Measurements from ENCODE around the gene GSC2. TPM values are rescaled to one million over a fixed set of nuclear protein-coding genes. Genes with fewer than 3 reads are reported as not detected.

Gene GSC2
- total and polyA plus RNA-seq, 9 of the 15 experiments (the other 6 are each of a cell fraction or from before 2014, with no cell fraction given) = not detected

GRCh38 chr22:19129871-19130270, 20.2 kb downstream of the GSC2 start:
- Histone ChIP-seq H4K20me1 (replicated peaks; ENCODE audit: control insufficient read depth, insufficient read depth, low read length) (peaks cover 21% of the 10 kb centered on the region; the same call in 1 of the 2 replicates), H3K79me2 (ENCODE audit: control insufficient read depth, insufficient read depth, low read length) (no peaks in the 10 kb centered on the region), H3K9ac (ENCODE audit: insufficient read depth in 1 of 2, low read depth in 2 of 2, low read length in 2 of 2) (peak overlapping the region in 1 of 2 experiments; percentile 39; a peak in 2 of 4 replicates), H3K9me3 (replicated peaks; ENCODE audit: control insufficient read depth, insufficient read depth, low read depth, low read length) (no peaks in the 10 kb centered on the region), H3K27me3 (ENCODE audit: control insufficient read depth in 2 of 2, insufficient read depth in 2 of 2, low read length in 2 of 2) (peaks cover 13 to 24% of the 10 kb centered on the region in 2 experiments; a peak in 4 of 5 replicates), H3K4me1 (replicated peaks in 1 of 2; ENCODE audit: control insufficient read depth in 2 of 2, insufficient read depth in 2 of 2, low read length in 2 of 2) (peaks cover 0 to 46% of the 10 kb centered on the region in 2 experiments; a peak in 2 of 5 replicates), H3K27ac (ENCODE audit: extremely low read depth, low read depth, low read length) (no peak overlapping the region), H3K4me3 (no peak overlapping the region), H3K9me1 (ENCODE audit: control insufficient read depth, insufficient read depth, low read length) (peaks cover 11% of the 10 kb centered on the region), H2AFZ (ENCODE audit: low read depth, low read length) (no peak overlapping the region), H3K36me3 (ENCODE audit: control insufficient read depth, insufficient read depth, low read length) (peaks cover 36% of the 10 kb centered on the region; the same call in 2 of the 3 replicates), H3K4me2 (ENCODE audit: insufficient read depth, low read length) (no peak overlapping the region)
- FAIRE-seq = no peak
- in situ Hi-C loops (cut with MboI) = no loop called here
- ChIA-PET POLR2A (interaction anchor here (0.6 to 4.4 kb wide), 7 partner anchors 14 to 690 kb away, joined by 3 to 38 read pairs (median 4); partner anchors contain the start of gene ESS2), CTCF (ENCODE audit: low intra/inter-chr PET ratio) (no interaction called here)
- intact Hi-C loops (cut with micrococcal nuclease) = loop anchor here (10.0 kb wide), 2 partner anchors 55 to 495 kb away; no protein-coding TSS in a partner anchor
- no peak for ATAC-seq
- TF ChIP-seq RBBP5 (IDR thresholded peaks at IDR 0.05; ENCODE audit: borderline replicate concordance, insufficient read depth, low read length, poor library complexity, severe bottlenecking) (peak; percentile 14), ZMIZ1 (IDR thresholded peaks at IDR 0.05; ENCODE audit: low read depth in 2 of 2, low read length in 2 of 2) (no peak), PHB2 (IDR thresholded peaks at IDR 0.05; ENCODE audit: low read depth) (no peak), GTF2B (IDR thresholded peaks at IDR 0.05; ENCODE audit: extremely low read depth, insufficient read length) (no peak), THAP12 (CRISPR knock-in tag; IDR thresholded peaks at IDR 0.05) (0 out of 2 replicates have a peak, but pooled peaks have one; percentile 11), POLR2G (IDR thresholded peaks at IDR 0.05; ENCODE audit: low read depth, low read length) (peak; percentile 47; the same call in 1 of the 2 replicates), RBFOX2 (IDR thresholded peaks at IDR 0.05; ENCODE audit: low read depth, low read length) (0 out of 2 replicates have a peak, but pooled peaks have one; percentile 16)
- TF ChIP-seq, protein P1, sequence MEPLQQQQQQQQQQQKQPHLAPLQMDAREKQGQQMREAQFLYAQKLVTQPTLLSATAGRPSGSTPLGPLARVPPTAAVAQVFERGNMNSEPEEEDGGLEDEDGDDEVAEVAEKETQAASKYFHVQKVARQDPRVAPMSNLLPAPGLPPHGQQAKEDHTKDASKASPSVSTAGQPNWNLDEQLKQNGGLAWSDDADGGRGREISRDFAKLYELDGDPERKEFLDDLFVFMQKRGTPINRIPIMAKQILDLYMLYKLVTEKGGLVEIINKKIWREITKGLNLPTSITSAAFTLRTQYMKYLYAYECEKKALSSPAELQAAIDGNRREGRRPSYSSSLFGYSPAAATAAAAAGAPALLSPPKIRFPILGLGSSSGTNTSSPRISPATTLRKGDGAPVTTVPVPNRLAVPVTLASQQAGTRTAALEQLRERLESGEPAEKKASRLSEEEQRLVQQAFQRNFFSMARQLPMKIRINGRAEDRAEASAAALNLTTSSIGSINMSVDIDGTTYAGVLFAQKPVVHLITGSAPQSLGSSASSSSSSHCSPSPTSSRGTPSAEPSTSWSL (CRISPR knock-in tag; IDR thresholded peaks at IDR 0.05; ENCODE audit: borderline replicate concordance) = peak; percentile 77; the same call in 1 of the 2 replicates
- WGBS (ENCODE audit: insufficient coverage, low coverage, missing lambda C conversion rate) = 50% methylated on average over 8 of the region's 8 CpGs
- DNase-seq (ENCODE audit: extremely low read depth in 1 of 4, low spot score in 3 of 4) = no peak
- no TSS peak for BruUV-seq (replicated peaks)

All from K562 (cell line).